Smooth muscle cell (in vitro differentiated cells): Measurements from ENCODE around the gene TWIST2. TPM values are rescaled to one million over a fixed set of nuclear protein-coding genes. Genes with fewer than 3 reads are reported as not detected.

Experiments used
- DNase-seq: peaks from one replicate; lab custom pipeline; 2025; ENCODE audit not compliant: unreplicated experiment; lab: John Stamatoyannopoulos, UW
- H2AFZ ChIP-seq: fragments of 200-600 bp; sonication (generic); 2 replicates; pipeline ENCODE4 v1.6.0; 2016; ENCODE audit warnings: antibody characterized with exemption, low read depth, mild to moderate bottlenecking
- H3F3A ChIP-seq: fragments of 200-600 bp; sonication (generic); 2 replicates; pipeline ENCODE4 v1.6.0; 2017; ENCODE audit warnings: antibody characterized with exemption, low read depth
- H3K27ac ChIP-seq: fragments of 200-600 bp; sonication (generic); 2 replicates; pipeline ENCODE4 v1.5.1; 2016; ENCODE audit warnings: low read depth, mild to moderate bottlenecking
- H3K27me3 ChIP-seq: fragments of 200-600 bp; sonication (generic); 2 replicates; pipeline ENCODE4 v1.6.1; 2016; ENCODE audit warnings: low read depth, mild to moderate bottlenecking
- H3K36me3 ChIP-seq: fragments of 200-600 bp; sonication (generic); 2 replicates; pipeline ENCODE4 v1.5.1; 2016; ENCODE audit warnings: low read depth
- H3K4me1 ChIP-seq: fragments of 200-600 bp; sonication (generic); 2 replicates; pipeline ENCODE4 v1.5.1; 2016; ENCODE audit warnings: low read depth
- H3K4me2 ChIP-seq: fragments of 200-600 bp; sonication (generic); 2 replicates; pipeline ENCODE4 v1.6.0; 2016; ENCODE audit warnings: mild to moderate bottlenecking
- H3K4me3 ChIP-seq: fragments of 200-600 bp; sonication (generic); 2 replicates; pipeline ENCODE4 v1.5.1; 2016; ENCODE audit warnings: mild to moderate bottlenecking
- H3K79me2 ChIP-seq: fragments of 200-600 bp; sonication (generic); 2 replicates; pipeline ENCODE4 v1.6.0; 2016; ENCODE audit warnings: low read depth, mild to moderate bottlenecking
- H3K9ac ChIP-seq: fragments of 200-600 bp; sonication (generic); 2 replicates; pipeline ENCODE4 v1.6.0; 2016; ENCODE audit warnings: low read depth
- H3K9me3 ChIP-seq: fragments of 200-600 bp; sonication (generic); replicated peaks from 2 replicates; pipeline ENCODE4 v1.5.1; 2016; ENCODE audit warnings: low read depth
- H4K20me1 ChIP-seq: fragments of 200-600 bp; sonication (generic); 2 replicates; pipeline ENCODE4 v1.6.0; 2016; ENCODE audit warnings: low read depth
- CTCF ChIP-seq: fragments of 200-600 bp; sonication (generic); IDR thresholded peaks from 2 replicates; pipeline ENCODE4 v1.5.1; 2017; ENCODE audit warnings: borderline replicate concordance, mild to moderate bottlenecking, antibody characterized with exemption; ENCODE audit not compliant: insufficient read depth, poor library complexity, severe bottlenecking
- WGBS: methylation state at CpG from one replicate; pipeline ENCODE4 v1.1.7; 2016; ENCODE audit warnings: low lambda C conversion rate; 5-methylcytosine and 5-hydroxymethylcytosine counted together
- polyA plus RNA-seq: library from polyadenylated mRNA; unstranded; fragments of >200 nt; fragmentation: Nextera tagmentation; extraction: Ambion mirVana; gene quantifications from 2 replicates; pipeline ENCODE4 v1.2.1, GENCODE V29; 2016
- total RNA-seq: library from RNA; depleted of rRNA; stranded (reverse); fragments of >200 nt; gene quantifications from 2 replicates; pipeline ENCODE4 v1.2.3, GENCODE V29; 2014

Gene TWIST2
- total and polyA plus RNA-seq, 2 experiments from 2014 or later: 1.0 to 2.4 TPM

DNA sequence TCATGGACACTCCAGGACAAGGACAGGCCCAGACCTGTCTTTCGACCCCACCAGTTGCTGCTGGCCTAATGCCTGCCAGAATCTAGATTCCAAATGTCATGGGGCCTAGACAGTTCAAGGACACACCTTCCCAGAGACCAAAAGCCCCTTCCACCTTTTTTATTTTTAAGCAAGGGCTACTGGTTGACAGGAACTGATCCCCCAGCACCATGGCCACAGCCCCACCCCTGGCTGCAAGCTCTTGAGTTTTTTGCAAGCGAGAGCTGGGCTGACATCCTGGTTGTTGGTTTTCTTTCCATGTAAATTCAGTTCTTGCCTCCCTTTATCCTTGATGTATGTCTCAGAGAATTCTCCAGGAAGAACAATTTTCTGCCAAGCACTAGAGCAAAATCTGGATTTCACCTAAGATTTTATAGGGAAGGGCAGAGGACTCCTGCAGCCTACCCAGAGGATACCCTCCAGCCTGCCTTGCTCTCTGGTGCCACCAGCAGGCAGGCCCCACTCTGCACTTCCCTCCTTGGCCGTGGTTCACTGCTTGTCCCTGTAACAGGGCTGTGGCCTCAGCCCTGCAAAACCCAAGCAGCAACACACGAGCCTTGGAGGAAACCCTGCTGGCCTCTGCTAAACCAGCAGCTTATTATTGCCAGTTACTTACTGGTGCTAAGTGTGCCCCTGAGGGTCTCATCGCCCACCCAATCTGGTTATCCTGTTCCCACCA is 97.7 kb downstream of the TWIST2 start:
- no peak overlapping the region for H3K9ac ChIP-seq
- H3K4me2 ChIP-seq: no peak overlapping the region
- H3K36me3 ChIP-seq: no peaks in the 10 kb centered on the region
- H3F3A ChIP-seq: no peaks in the 10 kb centered on the region
- H3K27me3 ChIP-seq: no peaks in the 10 kb centered on the region
- no peaks in the 10 kb centered on the region for H3K4me1 ChIP-seq
- peak; percentile 14 for DNase-seq
- H2AFZ ChIP-seq: no peak overlapping the region
- H3K79me2 ChIP-seq: no peaks in the 10 kb centered on the region
- TF ChIP-seq CTCF: peak; percentile 63
- no peaks in the 10 kb centered on the region for H4K20me1 ChIP-seq
- 59% methylated on average over 5 of the region's 5 CpGs for WGBS
- H3K4me3 ChIP-seq: no peak overlapping the region
- no peaks in the 10 kb centered on the region for H3K9me3 ChIP-seq
- no peak overlapping the region for H3K27ac ChIP-seq

DNA sequence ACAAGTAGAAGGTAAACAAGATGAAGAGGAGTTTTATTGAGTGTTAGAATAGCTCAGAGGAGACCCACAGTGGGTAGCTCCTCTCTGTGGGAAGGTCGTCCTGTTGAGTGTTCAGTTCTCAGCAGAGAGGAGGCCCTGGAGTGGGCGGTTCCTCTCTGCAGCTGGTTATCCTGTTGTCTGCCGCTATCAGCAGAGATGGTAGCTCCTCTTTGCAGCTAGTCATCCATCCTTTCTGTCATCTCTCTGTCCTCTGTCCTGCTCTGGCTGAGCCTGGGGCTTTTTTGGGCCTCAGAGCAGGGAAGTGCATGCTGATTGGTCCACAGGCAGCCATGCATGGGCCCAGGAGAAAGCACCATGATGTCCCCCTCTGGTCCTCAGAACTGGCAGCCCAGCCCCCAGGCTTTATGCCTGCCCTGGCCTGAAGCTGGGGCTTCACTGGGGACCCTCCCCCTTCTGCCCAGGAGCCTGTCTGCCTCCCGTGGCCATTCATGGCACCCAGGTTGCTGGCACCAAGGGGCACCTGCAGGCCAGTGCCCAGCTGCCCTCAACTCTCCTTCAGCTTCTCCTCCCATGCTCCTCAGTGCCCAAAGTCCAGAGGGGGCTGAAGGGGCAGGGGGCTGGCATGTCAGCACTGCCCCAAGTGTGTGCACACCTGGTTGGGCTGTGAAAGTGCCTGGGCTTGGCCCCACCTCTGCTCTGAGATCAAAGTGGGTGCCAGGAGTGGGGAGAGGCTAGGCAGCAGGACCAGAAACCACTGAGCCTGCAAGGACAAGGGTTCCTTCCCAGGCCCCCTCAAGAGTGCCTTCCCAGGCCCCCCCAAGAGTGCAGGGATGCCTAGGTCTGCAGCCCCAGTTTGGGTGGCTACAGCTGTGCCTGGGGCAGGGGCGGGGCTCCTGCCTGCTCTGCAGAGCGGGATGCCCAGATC is 98.7 kb downstream of the TWIST2 start:
- no peaks in the 10 kb centered on the region for H3K79me2 ChIP-seq
- 80% methylated on average over 6 of the region's 6 CpGs for WGBS

GRCh38 chr2:238947243-238947760 is 99.4 kb downstream of the TWIST2 start:
- H3K9me3 ChIP-seq: no peaks in the 10 kb centered on the region
- no peak for DNase-seq
- TF ChIP-seq CTCF: no peak
- H3K4me3 ChIP-seq: no peak overlapping the region
- H3K27me3 ChIP-seq: no peaks in the 10 kb centered on the region
- H3K79me2 ChIP-seq: no peaks in the 10 kb centered on the region
- WGBS: 96% methylated on average over 9 of the region's 9 CpGs
- H3K4me2 ChIP-seq: peak overlapping the region; percentile 16
- no peak overlapping the region for H2AFZ ChIP-seq
- H4K20me1 ChIP-seq: no peaks in the 10 kb centered on the region
- no peaks in the 10 kb centered on the region for H3K4me1 ChIP-seq
- no peak overlapping the region for H3K9ac ChIP-seq
- peak overlapping the region; percentile 86 for H3K27ac ChIP-seq
- no peaks in the 10 kb centered on the region for H3K36me3 ChIP-seq
- H3F3A ChIP-seq: no peaks in the 10 kb centered on the region

More for the DNA sequence above, 98.7 kb downstream of the TWIST2 start:
- Histone ChIP-seq H3K9me3 (no peaks in the 10 kb centered on the region), H3K9ac (no peak overlapping the region), H3K4me1 (no peaks in the 10 kb centered on the region), H3K4me3 (no peak overlapping the region), H4K20me1 (no peaks in the 10 kb centered on the region), H3K27ac (no peak overlapping the region), H3F3A (no peaks in the 10 kb centered on the region), H3K4me2 (no peak overlapping the region), H3K36me3 (no peaks in the 10 kb centered on the region), H3K27me3 (no peaks in the 10 kb centered on the region), H2AFZ (no peak overlapping the region)
- DNase-seq: no peak
- no peak for TF ChIP-seq CTCF
